Fibroblast of the conjunctiva (primary cell): ENCODE results near the gene PLCE1.

Experiments
- DNase-seq: peaks from one replicate; pipeline ENCODE4 v3.0.0-alpha.2; 2010; ENCODE audit warnings: low read depth

The PLCE1 gene

GRCh38 chr10:94023906-94024305 lies 30.2 kb downstream of the PLCE1 start:
- no peak for DNase-seq

DNA sequence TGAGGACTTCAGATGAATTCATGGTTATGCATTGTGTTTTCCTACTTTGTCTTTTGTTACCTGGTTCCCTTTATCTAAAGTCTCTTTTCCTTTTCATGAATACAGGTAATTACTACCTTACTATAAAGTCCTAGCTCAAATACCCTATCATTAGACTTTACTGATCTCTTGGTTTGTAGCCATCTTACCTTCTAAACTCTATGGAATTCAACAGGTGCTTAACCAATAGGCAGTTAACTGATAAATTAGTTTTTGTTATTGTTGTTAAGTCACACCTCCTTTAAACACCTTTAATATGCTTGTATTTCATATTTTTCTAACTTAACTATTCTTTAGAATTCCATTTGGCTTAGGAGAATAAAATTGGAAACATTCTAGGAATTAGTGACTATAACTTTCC lies 30.7 kb downstream of the PLCE1 start:
- no peak for DNase-seq

DNA sequence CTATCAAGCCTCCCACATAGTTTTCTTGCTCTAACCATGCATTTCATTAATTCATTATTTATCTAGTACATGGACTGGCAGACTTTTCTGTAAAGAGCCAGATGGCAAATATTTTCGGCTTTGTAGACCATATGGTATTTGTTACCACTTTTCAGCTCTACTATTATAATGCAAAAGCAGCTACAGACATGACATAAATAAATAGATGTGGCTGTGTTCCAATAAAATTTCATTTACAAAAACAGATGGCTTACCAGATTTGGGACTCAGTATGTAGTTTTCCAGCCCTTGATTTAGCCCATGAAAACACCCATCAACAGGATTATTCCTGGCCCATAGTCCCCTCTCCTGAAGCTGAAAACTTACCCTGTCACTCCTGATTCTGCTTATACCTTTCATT lies 32.1 kb downstream of the PLCE1 start:
- DNase-seq = no peak

DNA sequence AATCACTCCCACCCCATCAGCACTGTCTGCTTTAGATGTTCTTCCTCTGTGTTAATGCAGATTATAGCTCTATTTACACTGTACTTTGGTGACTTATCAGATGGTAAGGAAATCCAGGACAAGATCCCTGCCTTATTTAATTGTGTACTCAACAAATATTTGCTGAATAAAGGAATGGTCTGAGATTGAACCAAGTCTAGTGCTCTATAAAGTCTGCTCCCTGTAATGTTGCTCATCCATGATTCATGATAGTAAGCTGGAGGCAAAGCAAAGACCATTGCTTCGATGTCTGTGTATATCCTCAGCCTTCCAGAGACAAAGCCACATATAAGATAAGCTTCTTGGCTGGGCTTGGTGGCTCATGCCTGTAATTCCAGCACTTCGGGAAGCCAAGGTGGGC lies 33.5 kb downstream of the PLCE1 start:
- no peak for DNase-seq

- DNase-seq = no peak
Observed at GRCh38 chr10:94029955-94030354, 36.2 kb downstream of the PLCE1 start.

DNA sequence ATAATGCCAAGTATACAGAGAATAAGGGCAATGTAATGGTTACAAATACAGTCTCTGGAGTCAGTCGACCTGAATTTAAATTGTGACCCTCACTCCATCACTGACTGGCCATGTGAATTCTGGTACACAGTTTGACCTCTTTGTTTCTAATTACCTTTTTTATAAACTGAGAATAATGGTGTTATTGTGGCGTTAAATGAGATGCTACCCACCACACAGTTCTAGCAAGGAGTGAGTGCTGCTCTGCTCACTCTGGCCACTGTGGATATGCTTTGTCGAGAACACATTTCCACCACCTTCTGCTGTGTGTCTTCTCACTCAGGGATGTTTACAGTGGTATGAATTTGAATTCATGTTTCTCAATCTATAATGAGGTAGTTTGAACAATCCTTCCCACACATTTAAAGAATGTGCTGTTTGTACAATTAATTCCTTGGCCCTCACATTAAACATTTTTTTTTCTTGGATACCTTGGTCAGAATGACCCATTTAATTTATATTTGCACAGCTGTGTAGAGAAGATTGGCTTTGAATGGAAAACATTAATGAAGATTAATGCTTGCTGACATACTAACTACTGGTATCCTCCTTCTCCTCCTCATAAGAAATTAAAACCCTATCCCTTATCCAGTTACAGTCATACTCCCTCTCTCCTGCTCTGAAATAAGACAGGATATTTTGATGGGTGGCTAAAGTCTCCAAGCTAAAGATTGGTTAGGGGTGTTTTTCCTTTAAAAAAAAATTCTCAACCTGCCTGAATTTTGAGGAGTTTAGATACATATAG lies 42.4 kb downstream of the PLCE1 start:
- DNase-seq = no peak

DNA sequence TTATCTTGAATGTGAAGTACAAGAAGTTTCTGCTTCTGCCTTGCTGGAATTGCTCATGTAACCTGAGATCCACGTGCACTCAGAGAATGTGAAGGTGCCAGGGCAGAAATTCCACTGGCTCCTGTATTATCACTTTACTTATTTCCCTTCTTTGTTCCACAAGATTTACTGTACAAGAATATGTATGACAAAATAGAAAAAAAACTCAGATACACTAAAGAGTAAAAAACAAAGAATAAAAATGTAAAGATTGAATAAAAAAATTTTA lies 43.0 kb downstream of the PLCE1 start:
- DNase-seq = no peak

- DNase-seq = no peak
Observed at GRCh38 chr10:94037286-94037685, 43.6 kb downstream of the PLCE1 start.

DNA sequence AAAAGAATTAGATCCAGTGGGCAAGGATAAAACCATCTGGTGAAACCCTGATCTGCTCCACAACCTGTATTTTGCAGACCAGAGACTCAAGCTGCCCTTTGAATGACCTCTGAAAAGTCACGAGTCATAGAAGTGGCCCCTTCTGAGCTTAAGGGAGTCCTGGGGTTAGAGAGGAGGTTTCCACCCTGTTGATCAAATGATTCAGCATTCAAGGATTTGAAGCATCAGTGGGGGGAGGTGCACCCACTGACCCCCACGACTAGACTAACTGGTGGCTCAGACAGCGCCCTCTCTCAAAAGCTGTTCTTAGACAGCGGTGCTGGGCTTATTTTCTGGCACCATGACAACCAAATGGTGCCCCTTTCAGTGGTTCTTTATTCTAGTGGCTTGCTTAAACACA lies 44.3 kb downstream of the PLCE1 start:
- DNase-seq = peak; percentile 6

GRCh38 chr10:94041206-94041605 lies 47.5 kb downstream of the PLCE1 start:
- no peak for DNase-seq

GRCh38 chr10:94042001-94042833 lies 48.5 kb downstream of the PLCE1 start:
- peak; percentile 90 for DNase-seq

DNA sequence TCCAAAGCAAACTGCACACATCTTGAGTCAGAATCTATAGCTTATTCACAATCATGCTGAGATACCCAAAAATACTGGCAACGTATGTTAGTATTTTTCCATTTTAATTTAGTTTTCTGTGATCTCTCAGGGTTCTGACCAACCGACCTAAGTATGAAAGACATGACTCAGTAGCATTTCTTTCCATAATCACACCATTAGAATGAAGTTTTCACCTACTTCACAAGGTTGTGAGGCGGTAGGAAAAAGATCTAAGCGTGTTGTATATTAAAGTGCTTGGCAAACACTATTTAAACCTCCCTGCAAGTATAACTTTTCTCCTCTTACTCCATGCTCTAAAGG lies 49.1 kb downstream of the PLCE1 start:
- no peak for DNase-seq
